Vagina (tissue), 2 donors: ENCODE measurements around the gene ATP8A2. TPM values are rescaled to one million over a fixed set of nuclear protein-coding genes. Genes with fewer than 3 reads are reported as not detected.

Source experiments
- DNase-seq, 2 donors: peaks; one replicate each; pipeline ENCODE4 v3.0.0-alpha.2; 2017; ENCODE audit errors: extremely low spot score in 2 of 2
- H3K27ac ChIP-seq: fragments of 200-600 bp; sonication (generic); one replicate; pipeline ENCODE4 v1.5.1; 2019
- H3K27me3 ChIP-seq: fragments of 200-600 bp; sonication (generic); one replicate; pipeline ENCODE4 v1.5.1; 2019
- H3K36me3 ChIP-seq, 2 donors: fragments of 200-600 bp; sonication (generic); one replicate each; pipeline ENCODE4 v1.5.1; 2017 to 2019
- H3K4me1 ChIP-seq: fragments of 200-600 bp; sonication (generic); one replicate; pipeline ENCODE4 v1.5.1; 2019
- H3K4me3 ChIP-seq, 2 donors: fragments of 200-600 bp; sonication (generic); 1 replicate in 1 of 2; 2 replicates in 1 of 2; pipeline ENCODE4 v1.5.1; 2016 to 2019
- H3K9me3 ChIP-seq: fragments of 200-600 bp; sonication (generic); one replicate; pipeline ENCODE4 v1.5.1; 2019
- POLR2A ChIP-seq, 2 donors: fragments of 450-650 bp; IDR thresholded peaks; one replicate each; pipeline ENCODE4 v1.6.1; 2017; ENCODE audit warnings: antibody characterized with exemption in 2 of 2, mild to moderate bottlenecking in 2 of 2, moderate library complexity in 2 of 2
- POLR2AphosphoS5 ChIP-seq, 2 donors: sonication (generic); formaldehyde crosslinking; IDR thresholded peaks; one replicate each; pipeline ENCODE4 v1.9.0; 2017; ENCODE audit warnings: antibody characterized with exemption in 2 of 2, mild to moderate bottlenecking in 2 of 2, low read depth in 1 of 2; ENCODE audit not compliant: insufficient read depth in 1 of 2
- intact Hi-C: fragments of 100-400 bp; cut with DNase I; formaldehyde crosslinking; loops from one replicate; pipeline ENCODE4 v1.15.1; 2023
- total RNA-seq: library from RNA; depleted of rRNA; stranded (reverse); fragments of >200 nt; gene quantifications from one replicate; pipeline ENCODE4 v1.2.3, GENCODE V29; 2016
- TF ChIP-seq, protein P1 (sequence below), 3 experiments: fragments of 450-650 bp in 2 of 3; fragments of 200-600 bp in 1 of 3; sonication (generic) in 1 of 3; IDR thresholded peaks; one replicate each; pipeline ENCODE4 v1.5.1; 2017 to 2019; ENCODE audit warnings: antibody characterized with exemption in 3 of 3, mild to moderate bottlenecking in 2 of 3, moderate library complexity in 2 of 3

Gene ATP8A2
- total RNA-seq, 1 donor from 2014 or later: 1.5 TPM

GRCh38 chr13:25775275-25775674, 403.5 kb downstream of the ATP8A2 start:
- H3K4me1 ChIP-seq: no peaks in the 10 kb centered on the region
- H3K27me3 ChIP-seq: no peaks in the 10 kb centered on the region
- DNase-seq: no peak
- TF ChIP-seq POLR2A (IDR thresholded peaks at IDR 0.05) (no peak), POLR2AphosphoS5 (IDR thresholded peaks at IDR 0.05; ENCODE audit: insufficient read depth in 1 of 2, low read depth in 1 of 2) (no peak)
- TF ChIP-seq, protein P1, sequence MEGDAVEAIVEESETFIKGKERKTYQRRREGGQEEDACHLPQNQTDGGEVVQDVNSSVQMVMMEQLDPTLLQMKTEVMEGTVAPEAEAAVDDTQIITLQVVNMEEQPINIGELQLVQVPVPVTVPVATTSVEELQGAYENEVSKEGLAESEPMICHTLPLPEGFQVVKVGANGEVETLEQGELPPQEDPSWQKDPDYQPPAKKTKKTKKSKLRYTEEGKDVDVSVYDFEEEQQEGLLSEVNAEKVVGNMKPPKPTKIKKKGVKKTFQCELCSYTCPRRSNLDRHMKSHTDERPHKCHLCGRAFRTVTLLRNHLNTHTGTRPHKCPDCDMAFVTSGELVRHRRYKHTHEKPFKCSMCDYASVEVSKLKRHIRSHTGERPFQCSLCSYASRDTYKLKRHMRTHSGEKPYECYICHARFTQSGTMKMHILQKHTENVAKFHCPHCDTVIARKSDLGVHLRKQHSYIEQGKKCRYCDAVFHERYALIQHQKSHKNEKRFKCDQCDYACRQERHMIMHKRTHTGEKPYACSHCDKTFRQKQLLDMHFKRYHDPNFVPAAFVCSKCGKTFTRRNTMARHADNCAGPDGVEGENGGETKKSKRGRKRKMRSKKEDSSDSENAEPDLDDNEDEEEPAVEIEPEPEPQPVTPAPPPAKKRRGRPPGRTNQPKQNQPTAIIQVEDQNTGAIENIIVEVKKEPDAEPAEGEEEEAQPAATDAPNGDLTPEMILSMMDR (IDR thresholded peaks at IDR 0.05): no peak
- intact Hi-C loops: no loop called here
- no peaks in the 10 kb centered on the region for H3K36me3 ChIP-seq
- H3K27ac ChIP-seq: no peak overlapping the region
- no peaks in the 10 kb centered on the region for H3K9me3 ChIP-seq
- H3K4me3 ChIP-seq: no peak overlapping the region

GRCh38 chr13:25775986-25776385, 404.2 kb downstream of the ATP8A2 start:
- H3K27ac ChIP-seq: no peak overlapping the region

GRCh38 chr13:25776722-25777121, 404.9 kb downstream of the ATP8A2 start:
- Histone ChIP-seq H3K4me3 (no peak overlapping the region), H3K27ac (no peak overlapping the region), H3K4me1 (no peaks in the 10 kb centered on the region), H3K27me3 (no peaks in the 10 kb centered on the region), H3K36me3 (no peaks in the 10 kb centered on the region), H3K9me3 (no peaks in the 10 kb centered on the region)
- TF ChIP-seq, protein P1 (IDR thresholded peaks at IDR 0.05): no peak
- TF ChIP-seq POLR2A (IDR thresholded peaks at IDR 0.05) (no peak), POLR2AphosphoS5 (IDR thresholded peaks at IDR 0.05; ENCODE audit: insufficient read depth in 1 of 2, low read depth in 1 of 2) (no peak)
- no peak for DNase-seq
- intact Hi-C loops: no loop called here

More at GRCh38 chr13:25775986-25776385, 404.2 kb downstream of the ATP8A2 start:
- H3K9me3 ChIP-seq: no peaks in the 10 kb centered on the region
- H3K27me3 ChIP-seq: no peaks in the 10 kb centered on the region
- no peaks in the 10 kb centered on the region for H3K4me1 ChIP-seq
- no peak for DNase-seq
- no peaks in the 10 kb centered on the region for H3K36me3 ChIP-seq
- H3K4me3 ChIP-seq: no peak overlapping the region
- TF ChIP-seq POLR2AphosphoS5 (IDR thresholded peaks at IDR 0.05; ENCODE audit: insufficient read depth in 1 of 2, low read depth in 1 of 2) (no peak), POLR2A (IDR thresholded peaks at IDR 0.05) (no peak)
- TF ChIP-seq, protein P1 (IDR thresholded peaks at IDR 0.05): no peak
- intact Hi-C loops: no loop called here

DNA sequence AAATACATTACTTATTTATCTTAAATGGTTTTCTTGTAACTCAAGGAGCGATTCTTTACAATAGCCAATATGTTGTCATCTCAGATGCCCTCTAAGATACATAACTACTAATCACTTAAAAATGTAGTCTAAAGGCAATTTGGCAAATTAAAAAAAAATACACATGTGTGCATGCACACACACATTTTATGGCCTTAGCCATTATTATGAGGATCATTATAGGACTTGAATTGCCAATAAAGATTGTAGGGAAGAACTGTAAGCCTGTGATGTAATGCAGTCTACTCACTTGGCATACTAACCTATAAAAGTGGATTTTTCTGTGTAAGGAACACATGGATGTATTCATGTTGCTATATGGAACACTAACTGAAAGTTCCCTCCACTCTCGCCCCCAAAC, 405.7 kb downstream of the ATP8A2 start:
- intact Hi-C loops: no loop called here

DNA sequence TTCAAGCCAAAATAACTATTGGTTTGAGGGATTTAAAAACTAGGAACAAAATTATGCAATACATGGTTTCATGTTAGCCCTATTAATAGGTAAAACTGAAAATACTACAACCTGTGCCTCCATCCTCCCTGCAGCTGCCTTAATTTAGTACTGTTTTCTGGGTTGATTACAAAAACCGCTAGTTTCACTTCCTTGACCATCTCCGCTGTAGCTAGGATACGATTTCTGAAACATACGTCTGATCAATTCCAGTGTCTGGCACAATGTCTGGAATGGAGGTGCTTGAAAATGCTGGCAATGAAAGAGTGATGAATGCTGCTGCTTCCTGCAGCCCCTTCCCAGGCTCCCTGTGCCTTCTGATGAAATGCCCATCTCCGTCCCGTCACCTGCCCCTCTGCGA, 406.6 kb downstream of the ATP8A2 start:
- H3K36me3 ChIP-seq: no peaks in the 10 kb centered on the region
- intact Hi-C loops: no loop called here
- no peak for TF ChIP-seq POLR2A (IDR thresholded peaks at IDR 0.05)
- TF ChIP-seq POLR2AphosphoS5 (IDR thresholded peaks at IDR 0.05; ENCODE audit: insufficient read depth in 1 of 2, low read depth in 1 of 2): no peak
- TF ChIP-seq, protein P1 (IDR thresholded peaks at IDR 0.05): no peak
- no peak overlapping the region for H3K4me3 ChIP-seq
- no peaks in the 10 kb centered on the region for H3K27me3 ChIP-seq
- no peaks in the 10 kb centered on the region for H3K9me3 ChIP-seq
- no peak overlapping the region for H3K27ac ChIP-seq
- no peak for DNase-seq
- no peaks in the 10 kb centered on the region for H3K4me1 ChIP-seq

More for the DNA sequence above, 405.7 kb downstream of the ATP8A2 start:
- no peak for DNase-seq
- no peaks in the 10 kb centered on the region for H3K4me1 ChIP-seq
- H3K27ac ChIP-seq: no peak overlapping the region
- no peak overlapping the region for H3K4me3 ChIP-seq
- no peaks in the 10 kb centered on the region for H3K36me3 ChIP-seq
- H3K27me3 ChIP-seq: no peaks in the 10 kb centered on the region
- H3K9me3 ChIP-seq: no peaks in the 10 kb centered on the region
- TF ChIP-seq POLR2A (IDR thresholded peaks at IDR 0.05) (no peak), POLR2AphosphoS5 (IDR thresholded peaks at IDR 0.05; ENCODE audit: insufficient read depth in 1 of 2, low read depth in 1 of 2) (no peak)
- TF ChIP-seq, protein P1 (IDR thresholded peaks at IDR 0.05): no peak
